Measurements from ENCODE around the gene C4B. TPM values are rescaled to one million over a fixed set of nuclear protein-coding genes. Genes with fewer than 3 reads are reported as not detected.

The C4B gene
- total RNA-seq, 1 experiment from 2014 or later = 0.26 TPM

DNA sequence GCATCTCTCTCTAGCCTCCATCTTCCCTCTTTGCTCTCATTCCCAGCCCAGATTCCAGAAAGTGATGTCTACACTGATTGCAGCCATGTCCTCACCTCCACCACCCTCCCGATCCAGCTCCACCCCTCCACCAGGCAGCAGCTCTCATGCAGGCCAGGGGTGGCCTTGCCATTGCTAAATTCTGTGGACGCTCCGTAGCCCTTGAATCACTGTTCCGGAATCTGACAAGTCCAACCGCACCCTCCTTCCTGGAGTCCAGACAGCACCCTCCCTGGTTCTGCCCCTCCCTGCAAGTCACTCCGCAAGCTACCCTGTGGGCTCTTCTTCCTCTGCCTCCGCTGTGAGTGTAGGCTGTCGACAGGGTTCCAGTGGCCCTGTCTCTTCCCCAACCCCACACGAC, 68.3 kb downstream of the C4B start:
- H3K4me3 ChIP-seq = no peak overlapping the region
- no peaks in the 10 kb centered on the region for H3K36me3 ChIP-seq
- no peaks in the 10 kb centered on the region for H3K27me3 ChIP-seq
- no peaks in the 10 kb centered on the region for H3K9me3 ChIP-seq
- DNase-seq = peak; percentile 78

DNA sequence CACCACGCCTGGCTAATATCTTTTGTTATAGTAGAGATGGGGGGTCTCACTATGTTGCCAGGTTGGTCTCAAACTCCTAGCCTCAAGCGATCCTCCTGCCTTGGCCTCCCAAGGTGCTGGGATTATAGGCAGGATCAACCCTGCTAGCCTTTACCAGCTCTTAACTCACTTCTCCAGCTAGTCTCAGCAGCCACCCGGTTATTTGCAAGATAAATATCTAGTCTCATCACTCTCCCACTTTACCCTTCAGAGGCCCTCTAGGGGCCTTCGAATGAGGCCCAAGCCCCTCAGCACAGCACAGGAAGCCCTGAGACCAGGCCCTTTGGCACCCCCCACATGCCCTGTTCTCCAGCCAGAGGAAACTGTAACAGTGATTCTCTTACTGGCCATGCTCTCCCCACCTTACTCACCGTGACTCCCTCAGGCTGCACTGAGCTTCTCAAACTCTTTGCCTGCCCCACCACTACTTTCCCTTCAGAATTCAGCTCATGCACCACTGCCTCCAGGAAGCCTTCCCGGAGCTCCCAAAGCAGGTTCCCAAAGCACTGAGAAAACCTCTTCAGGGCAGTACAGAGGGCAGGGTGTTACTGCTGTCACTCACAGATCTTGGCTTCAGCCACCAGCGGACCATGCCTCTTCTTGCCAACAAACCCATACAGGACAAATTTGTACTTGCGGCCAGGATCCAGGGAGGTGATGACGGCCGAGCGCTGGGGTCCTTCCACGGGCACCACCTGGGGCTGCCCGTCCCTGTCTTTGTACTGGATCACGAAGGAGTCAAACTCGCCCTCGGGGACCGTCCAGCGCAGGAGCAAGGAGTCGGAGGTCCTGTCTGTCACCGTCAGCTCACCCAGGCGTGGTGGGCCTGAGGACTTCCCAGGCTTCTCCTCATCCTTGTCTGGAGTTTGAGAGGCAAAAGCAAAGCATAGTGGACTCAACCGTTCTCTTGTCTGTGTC, 69.5 kb downstream of the C4B start:
- no peak overlapping the region for H3K4me3 ChIP-seq
- H3K9me3 ChIP-seq = no peaks in the 10 kb centered on the region
- no peaks in the 10 kb centered on the region for H3K27me3 ChIP-seq
- no peak for DNase-seq
- H3K36me3 ChIP-seq = no peaks in the 10 kb centered on the region

DNA sequence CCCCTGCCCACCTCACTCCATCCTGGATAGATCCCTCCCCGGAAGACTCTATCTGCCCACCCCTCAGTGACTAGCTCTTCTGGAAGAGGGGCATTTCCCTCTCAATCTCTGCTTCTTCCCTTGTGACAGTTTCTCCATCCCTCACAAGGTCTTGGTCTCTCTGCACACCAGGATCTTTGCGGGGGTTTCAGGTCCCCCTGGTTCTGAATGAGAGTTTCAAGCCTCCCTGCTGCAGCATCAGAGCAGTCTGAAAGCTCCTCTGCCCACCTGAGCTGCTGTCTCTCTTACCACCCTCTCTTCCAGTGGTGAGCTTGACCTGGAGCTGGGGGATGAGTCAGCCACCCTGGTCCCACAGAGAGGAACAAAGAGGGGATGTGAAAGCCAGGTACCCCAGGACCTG, 70.2 kb downstream of the C4B start:
- Histone ChIP-seq H3K4me3 (no peak overlapping the region), H3K36me3 (no peaks in the 10 kb centered on the region), H3K9me3 (no peaks in the 10 kb centered on the region), H3K27me3 (no peaks in the 10 kb centered on the region)
- DNase-seq = no peak

Other genes starting within 250 kb of the C4B start
- 0.13 and 0.84 TPM in 2 replicates for gene VWA7, start 237.5 kb upstream of the C4B start, total RNA-seq (2014; rRNA removed; shearing (Covaris generic); ENCODE audit: low replicate concordance)
- 58.8 and 107 TPM in 2 replicates for gene VARS1, start 219.0 kb upstream of the C4B start, total RNA-seq (2014; rRNA removed; shearing (Covaris generic); ENCODE audit: low replicate concordance)
- gene LSM2, start 207.8 kb upstream of the C4B start, total RNA-seq (2014; rRNA removed; shearing (Covaris generic); ENCODE audit: low replicate concordance) = 57.0 and 58.4 TPM in 2 replicates
- gene HSPA1L, start 199.5 kb upstream of the C4B start, total RNA-seq (2014; rRNA removed; shearing (Covaris generic); ENCODE audit: low replicate concordance) = 0.33 and 0.39 TPM in 2 replicates
- gene HSPA1A, start 199.3 kb upstream of the C4B start, total RNA-seq (2014; rRNA removed; shearing (Covaris generic); ENCODE audit: low replicate concordance) = 32.5 and 71.8 TPM in 2 replicates
- 48.7 and 72.1 TPM in 2 replicates for gene HSPA1B, start 187.1 kb upstream of the C4B start, total RNA-seq (2014; rRNA removed; shearing (Covaris generic); ENCODE audit: low replicate concordance)
- 11.7 and 14.6 TPM in 2 replicates for gene NEU1, start 152.0 kb upstream of the C4B start, total RNA-seq (2014; rRNA removed; shearing (Covaris generic); ENCODE audit: low replicate concordance)
- not detected in 2 replicates for gene SLC44A4, start 135.8 kb upstream of the C4B start, total RNA-seq (2014; rRNA removed; shearing (Covaris generic); ENCODE audit: low replicate concordance)
- 30.4 and 38.9 TPM in 2 replicates for gene EHMT2, start 117.1 kb upstream of the C4B start, total RNA-seq (2014; rRNA removed; shearing (Covaris generic); ENCODE audit: low replicate concordance)
- 0.67 and 9.3 TPM in 2 replicates for gene ZBTB12, start 112.7 kb upstream of the C4B start, total RNA-seq (2014; rRNA removed; shearing (Covaris generic); ENCODE audit: low replicate concordance)
- gene C2, start 87.1 kb upstream of the C4B start, total RNA-seq (2014; rRNA removed; shearing (Covaris generic); ENCODE audit: low replicate concordance) = 0.13 and 0.20 TPM in 2 replicates
- gene CFB, start 68.7 kb upstream of the C4B start, total RNA-seq (2014; rRNA removed; shearing (Covaris generic); ENCODE audit: low replicate concordance) = 2.2 and 6.9 TPM in 2 replicates
- 111 and 131 TPM in 2 replicates for gene NELFE, start 55.8 kb upstream of the C4B start, total RNA-seq (2014; rRNA removed; shearing (Covaris generic); ENCODE audit: low replicate concordance)
- 22.9 and 25.2 TPM in 2 replicates for gene SKIC2, start 55.6 kb upstream of the C4B start, total RNA-seq (2014; rRNA removed; shearing (Covaris generic); ENCODE audit: low replicate concordance)
- 9.8 and 13.7 TPM in 2 replicates for gene DXO, start 42.7 kb upstream of the C4B start, total RNA-seq (2014; rRNA removed; shearing (Covaris generic); ENCODE audit: low replicate concordance)
- 0.26 TPM in 1 of 2 replicates, not detected in the other for gene C4A, start 32.7 kb upstream of the C4B start, total RNA-seq (2014; rRNA removed; shearing (Covaris generic); ENCODE audit: low replicate concordance)
- not detected in 2 replicates for gene CYP21A2, start 23.6 kb downstream of the C4B start, total RNA-seq (2014; rRNA removed; shearing (Covaris generic); ENCODE audit: low replicate concordance)
- 0.44 and 3.6 TPM in 2 replicates for gene TNXB, start 94.5 kb downstream of the C4B start, total RNA-seq (2014; rRNA removed; shearing (Covaris generic); ENCODE audit: low replicate concordance)
- gene ATF6B, start 113.5 kb downstream of the C4B start, total RNA-seq (2014; rRNA removed; shearing (Covaris generic); ENCODE audit: low replicate concordance) = 2.9 and 7.5 TPM in 2 replicates
- gene FKBPL, start 115.5 kb downstream of the C4B start, total RNA-seq (2014; rRNA removed; shearing (Covaris generic); ENCODE audit: low replicate concordance) = 4.0 and 13.0 TPM in 2 replicates
- not detected in 2 replicates for gene PRRT1, start 137.1 kb downstream of the C4B start, total RNA-seq (2014; rRNA removed; shearing (Covaris generic); ENCODE audit: low replicate concordance)
- gene PPT2, start 139.3 kb downstream of the C4B start, total RNA-seq (2014; rRNA removed; shearing (Covaris generic); ENCODE audit: low replicate concordance) = 2.9 and 5.9 TPM in 2 replicates
- gene EGFL8, start 149.8 kb downstream of the C4B start, total RNA-seq (2014; rRNA removed; shearing (Covaris generic); ENCODE audit: low replicate concordance) = 1.0 and 2.8 TPM in 2 replicates
- 22.8 and 24.8 TPM in 2 replicates for gene AGPAT1, start 161.3 kb downstream of the C4B start, total RNA-seq (2014; rRNA removed; shearing (Covaris generic); ENCODE audit: low replicate concordance)
- gene RNF5, start 163.6 kb downstream of the C4B start, total RNA-seq (2014; rRNA removed; shearing (Covaris generic); ENCODE audit: low replicate concordance) = 28.7 and 38.3 TPM in 2 replicates
- gene AGER, start 169.5 kb downstream of the C4B start, total RNA-seq (2014; rRNA removed; shearing (Covaris generic); ENCODE audit: low replicate concordance) = 1.4 TPM in 1 of 2 replicates, not detected in the other
- 10.9 and 13.2 TPM in 2 replicates for gene PBX2, start 175.4 kb downstream of the C4B start, total RNA-seq (2014; rRNA removed; shearing (Covaris generic); ENCODE audit: low replicate concordance)
- 0.10 and 0.20 TPM in 2 replicates for gene GPSM3, start 177.8 kb downstream of the C4B start, total RNA-seq (2014; rRNA removed; shearing (Covaris generic); ENCODE audit: low replicate concordance)
- gene NOTCH4, start 209.3 kb downstream of the C4B start, total RNA-seq (2014; rRNA removed; shearing (Covaris generic); ENCODE audit: low replicate concordance) = 0.25 TPM in 1 of 2 replicates, not detected in the other

All from MG63 (cell line).